ENCODE data around the gene APEH.

- TF ChIP-seq POLR2A (IDR thresholded peaks at IDR 0.05) (no peak), CTCF (IDR thresholded peaks at IDR 0.05) (no peak)
Observed at GRCh38 chr3:49652218-49652902, 21.8 kb upstream of the APEH start.
